OCI-LY7 (cell line): Measurements from ENCODE around the gene ZNF566. TPM values are rescaled to one million over a fixed set of nuclear protein-coding genes. Genes with fewer than 3 reads are reported as not detected.

Experiments used
- BruUV-seq: library from RNA; stranded (reverse); fragments of 400-500 nt; replicated peaks from 2 replicates; lab custom pipeline; 2021; lab: Mats Ljungman, UMichigan
- CTCF ChIA-PET: fragments of 300-600 bp; sonication (Branson Sonifier 250); formaldehyde crosslinking; loops from one replicate; lab custom pipeline; 2022; ENCODE audit warnings: antibody characterized with exemption; ENCODE audit not compliant: unreplicated experiment; lab: Charles Lee
- POLR2A ChIA-PET: fragments of 300-600 bp; sonication (Branson Sonifier 250); formaldehyde crosslinking; loops from one replicate; lab custom pipeline; 2022; ENCODE audit warnings: antibody characterized with exemption; lab: Charles Lee
- DNase-seq: peaks from one replicate; pipeline ENCODE4 v3.0.0-alpha.2; 2015; ENCODE audit warnings: low spot score
- H2AFZ ChIP-seq: fragments of 200-600 bp; sonication (generic), shearing (Covaris generic); 2 replicates; pipeline ENCODE4 v1.6.1; 2014; ENCODE audit warnings: mild to moderate bottlenecking, antibody characterized with exemption, low read length, moderate library complexity
- H3K27ac ChIP-seq: fragments of 200-600 bp; sonication (generic); 2 replicates; pipeline ENCODE4 v1.5.1; 2014; ENCODE audit warnings: mixed run types, low read depth, mild to moderate bottlenecking, moderate library complexity, low read length, inconsistent platforms; ENCODE audit not compliant: poor library complexity, severe bottlenecking
- H3K36me3 ChIP-seq: fragments of 200-600 bp; sonication (generic); 2 replicates; pipeline ENCODE4 v1.6.1; 2014; ENCODE audit warnings: mild to moderate bottlenecking, antibody characterized with exemption, low read length, moderate library complexity, mixed read lengths; ENCODE audit not compliant: insufficient read depth
- H3K4me1 ChIP-seq: fragments of 200-600 bp; sonication (generic); 2 replicates; pipeline ENCODE4 v1.5.1; 2014; ENCODE audit warnings: mild to moderate bottlenecking, low read length; ENCODE audit not compliant: insufficient read depth, poor library complexity, severe bottlenecking
- H3K4me2 ChIP-seq: fragments of 200-600 bp; sonication (generic); 2 replicates; pipeline ENCODE4 v1.6.1; 2014; ENCODE audit warnings: mild to moderate bottlenecking, low read length
- H3K4me3 ChIP-seq: fragments of 200-600 bp; sonication (generic); 2 replicates; pipeline ENCODE4 v1.5.1; 2014; ENCODE audit warnings: mild to moderate bottlenecking, low read depth, low read length; ENCODE audit not compliant: poor library complexity, severe bottlenecking
- H3K79me2 ChIP-seq: fragments of 200-600 bp; sonication (generic); 2 replicates; pipeline ENCODE4 v1.6.1; 2016; ENCODE audit warnings: low read depth, mild to moderate bottlenecking, low read length, moderate library complexity, mixed read lengths; ENCODE audit not compliant: insufficient read depth
- H3K9me2 ChIP-seq: fragments of 200-600 bp; sonication (generic); 2 replicates; pipeline ENCODE4 v1.6.1; 2016; ENCODE audit warnings: mild to moderate bottlenecking, low read length, mixed read lengths; ENCODE audit not compliant: insufficient read depth
- H3K9me3 ChIP-seq: fragments of 200-600 bp; sonication (generic); 2 replicates; pipeline ENCODE4 v1.6.1; 2014; ENCODE audit warnings: mild to moderate bottlenecking, mixed run types, low read length, mixed read lengths
- H4K20me1 ChIP-seq: fragments of 200-600 bp; sonication (generic); 2 replicates; pipeline ENCODE4 v1.6.1; 2014; ENCODE audit warnings: mild to moderate bottlenecking, antibody characterized with exemption, low read length, moderate library complexity, mixed read lengths; ENCODE audit not compliant: insufficient read depth
- CTCF ChIP-seq: fragments of 200-600 bp; sonication (generic); conservative IDR thresholded peaks from 2 replicates; pipeline ENCODE4 v1.5.1; 2014; ENCODE audit warnings: mild to moderate bottlenecking, antibody characterized with exemption, low read length, moderate library complexity, mixed read lengths
- EZH2phosphoT487 ChIP-seq: fragments of 200-600 bp; sonication (generic); IDR thresholded peaks from 2 replicates; pipeline ENCODE4 v1.6.1; 2018; ENCODE audit warnings: low read depth, borderline replicate concordance, mild to moderate bottlenecking, mixed run types, antibody characterized with exemption, low read length, moderate library complexity, mixed read lengths
- intact Hi-C: fragments of 100-400 bp; cut with micrococcal nuclease; formaldehyde crosslinking; loops from one replicate; pipeline ENCODE4 v1.10.0; 2022; ENCODE audit not compliant: unreplicated experiment
- total RNA-seq, 2 experiments: library from RNA; depleted of rRNA in 1 of 2; stranded (reverse); fragments of >200 nt in 1 of 2; shearing (Covaris generic) in 1 of 2; gene quantifications; 2 replicates each; pipeline ENCODE4 v1.2.3, GENCODE V29; 2014 to 2022

Gene ZNF566
- total RNA-seq, 2 experiments from 2014 or later = 16.1 to 17.3 TPM

GRCh38 chr19:36514012-36514612 lies 24.8 kb upstream of the ZNF566 start:
- no TSS peak for BruUV-seq

GRCh38 chr19:36508325-36508724 lies 19.0 kb upstream of the ZNF566 start:
- ChIA-PET CTCF (no interaction called here), POLR2A (interaction anchor here (0.7 kb wide), 1 partner anchor 33 kb away, joined by 3 read pairs; no protein-coding TSS in a partner anchor)
- H3K27ac ChIP-seq = no peak overlapping the region
- H3K4me1 ChIP-seq = no peaks in the 10 kb centered on the region
- peaks cover 20% of the 10 kb centered on the region; the same call in 1 of the 2 replicates for H3K9me3 ChIP-seq
- H3K4me3 ChIP-seq = no peak overlapping the region
- no peaks in the 10 kb centered on the region for H3K79me2 ChIP-seq
- H3K4me2 ChIP-seq = no peak overlapping the region
- H4K20me1 ChIP-seq = no peaks in the 10 kb centered on the region
- intact Hi-C loops = no loop called here
- DNase-seq = no peak
- BruUV-seq = no TSS peak
- H2AFZ ChIP-seq = no peak overlapping the region
- TF ChIP-seq CTCF (no peak), EZH2phosphoT487 (no peak)
- H3K36me3 ChIP-seq = peaks cover 9% of the 10 kb centered on the region
- no peaks in the 10 kb centered on the region for H3K9me2 ChIP-seq

More at GRCh38 chr19:36514012-36514612, 24.8 kb upstream of the ZNF566 start:
- Histone ChIP-seq H3K9me2 (no peaks in the 10 kb centered on the region), H3K9me3 (peaks cover 63% of the 10 kb centered on the region), H3K4me3 (no peak overlapping the region), H4K20me1 (no peaks in the 10 kb centered on the region), H3K36me3 (peaks cover 67% of the 10 kb centered on the region), H3K4me1 (no peaks in the 10 kb centered on the region), H3K4me2 (no peak overlapping the region), H2AFZ (no peak overlapping the region), H3K79me2 (peaks cover 4% of the 10 kb centered on the region; the same call in 1 of the 2 replicates), H3K27ac (no peak overlapping the region)
- DNase-seq = no peak
- ChIA-PET POLR2A (no interaction called here), CTCF (no interaction called here)
- intact Hi-C loops = no loop called here
- TF ChIP-seq EZH2phosphoT487 (no peak), CTCF (no peak)

GRCh38 chr19:36501973-36502372 lies 12.6 kb upstream of the ZNF566 start:
- Histone ChIP-seq H3K79me2 (no peaks in the 10 kb centered on the region), H3K4me2 (no peak overlapping the region), H3K27ac (no peak overlapping the region), H3K4me1 (no peaks in the 10 kb centered on the region), H4K20me1 (no peaks in the 10 kb centered on the region), H3K36me3 (no peaks in the 10 kb centered on the region), H2AFZ (no peak overlapping the region), H3K4me3 (no peak overlapping the region), H3K9me3 (peaks cover 9% of the 10 kb centered on the region; the same call in 1 of the 2 replicates), H3K9me2 (no peaks in the 10 kb centered on the region)
- ChIA-PET POLR2A (no interaction called here), CTCF (no interaction called here)
- DNase-seq = no peak
- BruUV-seq = no TSS peak
- no peak for TF ChIP-seq CTCF
- TF ChIP-seq EZH2phosphoT487 = no peak
- intact Hi-C loops = no loop called here
